GM19463 (cell line): Measurements from ENCODE around the gene SGF29.
"Not testable (repeated sequence)": the region's sequence is repeated elsewhere in the genome, so short reads cannot be mapped to it uniquely, and the experiment has no call there.

Experiments
- ATAC-seq: cut with Tn5 transposase; IDR thresholded peaks from one replicate; pipeline ENCODE4 v1.9.1; 2021; ENCODE audit warnings: mild to moderate bottlenecking, moderate library complexity; ENCODE audit not compliant: unreplicated experiment

Gene SGF29

DNA sequence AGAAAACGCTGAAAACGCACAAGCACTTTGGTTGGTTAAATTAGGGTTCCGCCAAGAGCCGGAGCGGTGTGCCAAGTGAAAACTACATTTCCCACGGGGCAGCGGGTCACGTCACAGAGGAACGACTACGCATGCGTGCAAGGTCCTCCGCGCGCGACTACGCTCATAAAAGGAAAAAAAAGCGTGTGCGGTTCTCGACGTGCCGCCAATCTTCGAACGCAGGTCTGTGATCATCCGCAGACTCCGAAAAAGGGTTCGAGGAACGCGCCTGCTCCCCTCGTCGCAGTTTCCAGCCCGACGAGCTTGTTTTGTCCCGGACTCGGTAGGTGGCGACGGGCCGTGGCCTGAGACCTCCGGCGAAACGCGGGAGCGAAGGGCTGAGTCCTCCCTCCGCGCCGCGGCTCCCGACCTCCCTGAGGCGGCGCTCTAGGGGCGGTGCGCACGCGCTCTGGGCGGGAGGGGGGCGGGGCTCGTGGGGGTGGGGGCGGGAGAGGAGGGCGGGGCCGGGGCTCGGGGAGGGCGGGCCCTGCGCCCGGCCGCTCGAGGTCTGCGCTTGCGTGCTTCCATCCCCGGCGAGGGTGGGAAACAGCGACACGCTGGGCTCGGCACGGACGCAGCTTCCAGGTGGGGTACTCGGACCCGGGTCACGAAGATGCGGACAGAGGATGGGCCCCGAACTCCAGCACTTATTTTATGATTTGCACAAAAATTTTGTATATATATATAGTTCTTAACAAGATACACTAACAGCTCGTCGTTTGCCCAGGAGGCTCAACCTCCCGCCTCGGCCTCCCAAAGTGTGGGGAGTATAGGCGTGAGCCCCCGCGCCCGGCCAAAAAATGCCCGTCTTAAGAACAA is at the start of gene SGF29:
TSS of gene SGF29 (plus strand) at position 145 of the 858 bp plus-strand sequence. CDS start 27,150 bp downstream, outside the sequence.
- ATAC-seq, result peak; percentile 63

DNA sequence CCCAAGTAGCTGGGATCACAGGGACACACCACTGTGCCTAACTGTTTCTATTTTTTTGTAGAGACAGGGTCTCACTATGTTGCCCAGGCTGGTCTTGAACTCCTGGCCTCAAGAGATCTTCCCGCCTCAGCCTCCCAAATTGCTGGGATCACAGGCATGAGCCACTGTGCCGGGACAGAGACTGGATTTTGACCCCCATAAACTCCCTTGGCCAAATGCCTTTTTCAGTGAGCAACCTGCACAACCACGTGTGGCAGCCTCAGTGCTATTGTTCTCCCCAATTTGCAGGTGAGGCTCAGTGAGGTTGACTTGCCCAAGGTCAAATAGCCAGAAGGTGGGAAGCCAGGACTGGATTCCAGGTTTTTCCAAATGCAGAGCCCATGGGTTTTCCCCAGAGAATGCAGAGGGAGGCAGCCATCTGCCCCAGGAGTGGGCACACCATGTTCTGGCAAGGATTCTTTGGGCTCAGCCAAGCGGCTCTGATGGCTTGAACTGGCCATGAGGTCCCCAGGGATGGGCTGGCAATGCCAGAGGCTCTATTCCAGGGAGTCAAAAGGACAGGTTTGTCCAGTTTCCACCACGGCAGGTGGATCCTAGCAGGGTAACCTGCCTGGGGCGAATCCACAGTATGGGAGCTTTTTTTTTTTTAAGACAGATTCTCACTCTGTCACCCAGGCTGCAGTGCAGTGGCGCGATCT is 48.9 kb upstream of the SGF29 start:
- no peak for ATAC-seq

DNA sequence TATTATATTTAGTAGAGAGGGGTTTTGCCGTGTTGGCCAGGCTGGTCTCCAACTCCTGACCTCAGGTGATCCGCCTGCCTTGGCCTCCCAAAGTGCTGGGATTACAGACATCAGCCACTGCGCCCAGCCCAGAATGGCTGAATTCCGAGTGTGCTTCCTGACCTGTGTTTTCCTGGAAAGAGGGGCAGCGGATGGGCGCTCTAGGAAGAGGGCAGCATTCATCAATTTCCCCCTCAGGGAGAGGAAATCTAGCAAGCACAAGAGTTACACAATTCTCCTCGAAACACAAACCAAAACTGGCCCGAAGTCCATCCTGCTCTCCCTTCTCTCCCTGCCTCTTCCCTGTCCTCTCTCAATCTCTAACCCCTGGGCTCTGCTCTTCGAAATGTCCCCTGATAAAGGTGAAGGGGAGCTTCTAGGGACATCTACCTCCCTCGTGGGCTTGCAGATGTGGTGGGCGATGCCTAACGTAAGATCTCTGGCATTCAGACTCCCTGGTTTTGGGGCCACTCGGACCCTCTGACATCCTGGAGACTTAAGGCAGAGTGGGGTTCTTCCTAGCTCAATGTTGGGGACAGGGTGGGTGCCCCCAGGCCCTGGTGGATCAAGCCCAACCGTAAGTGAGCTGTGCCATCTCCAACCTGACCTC is 48.1 kb upstream of the SGF29 start:
- no peak for ATAC-seq

DNA sequence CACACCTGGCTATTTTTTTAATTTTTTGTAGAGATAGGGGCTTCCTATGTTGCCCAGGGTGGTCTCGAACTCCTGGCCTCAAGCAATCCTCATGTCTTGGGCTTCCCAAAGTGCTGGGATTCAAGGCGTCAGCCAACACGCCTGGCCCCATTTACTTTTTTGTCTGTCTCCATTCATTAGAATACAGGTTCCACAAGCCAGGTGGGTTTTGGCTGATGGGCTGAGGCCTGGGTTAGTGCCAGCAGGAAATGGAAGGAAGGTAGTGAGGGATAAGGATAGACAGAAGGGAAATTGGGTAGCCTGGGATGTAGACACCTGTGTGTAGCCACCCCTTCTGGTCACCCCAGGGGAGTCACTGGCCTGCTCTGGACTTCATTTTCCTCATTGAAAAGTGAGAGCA is 42.7 kb upstream of the SGF29 start:
- ATAC-seq, result no peak

DNA sequence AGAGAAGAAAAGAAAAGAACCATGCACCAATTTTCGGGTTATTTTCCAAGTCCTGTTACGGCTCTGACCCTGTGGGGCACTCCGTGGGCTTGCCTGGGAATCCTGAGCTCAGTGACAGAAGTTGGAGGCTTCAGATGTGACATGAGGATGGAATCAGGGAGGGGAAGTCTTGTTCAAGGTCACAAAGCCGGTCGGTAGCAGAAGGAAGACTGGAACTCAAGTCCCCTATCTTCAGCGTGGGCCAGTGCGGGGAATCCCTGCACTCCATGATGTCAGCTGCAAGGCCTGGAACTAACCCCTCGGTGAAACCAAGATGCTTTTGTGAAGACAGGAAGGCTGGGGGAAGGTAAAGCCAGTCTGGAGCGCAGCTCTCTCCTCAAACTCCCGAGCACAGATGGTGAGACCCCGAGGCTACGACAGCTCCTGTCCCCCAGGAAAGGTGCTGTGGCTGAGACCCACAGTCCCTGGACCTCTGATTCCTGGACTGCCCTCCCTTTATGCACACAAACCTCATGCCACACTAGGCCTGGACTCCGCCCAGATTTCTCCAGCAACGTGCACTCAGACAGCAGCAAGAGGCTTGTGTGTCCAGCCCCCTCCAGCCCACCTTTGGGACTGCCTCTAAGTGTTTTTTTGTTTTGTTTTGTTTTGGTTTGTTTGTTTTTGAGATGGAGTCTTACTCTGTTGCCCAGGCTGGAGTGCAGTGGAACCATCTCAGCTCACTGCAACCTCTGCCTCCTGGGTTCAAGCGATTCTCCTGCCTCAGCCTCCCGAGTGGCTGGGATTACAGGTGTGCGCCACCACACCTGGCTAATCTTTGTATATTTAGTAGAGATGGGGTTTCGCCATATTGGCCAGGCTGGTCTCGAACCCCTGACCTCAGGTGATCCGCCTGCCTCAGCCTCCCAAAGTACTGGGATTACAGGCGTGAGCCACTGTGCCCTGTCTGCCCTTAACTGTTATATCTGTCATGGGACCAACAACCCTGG is 41.6 kb upstream of the SGF29 start:
- no peak for ATAC-seq

DNA sequence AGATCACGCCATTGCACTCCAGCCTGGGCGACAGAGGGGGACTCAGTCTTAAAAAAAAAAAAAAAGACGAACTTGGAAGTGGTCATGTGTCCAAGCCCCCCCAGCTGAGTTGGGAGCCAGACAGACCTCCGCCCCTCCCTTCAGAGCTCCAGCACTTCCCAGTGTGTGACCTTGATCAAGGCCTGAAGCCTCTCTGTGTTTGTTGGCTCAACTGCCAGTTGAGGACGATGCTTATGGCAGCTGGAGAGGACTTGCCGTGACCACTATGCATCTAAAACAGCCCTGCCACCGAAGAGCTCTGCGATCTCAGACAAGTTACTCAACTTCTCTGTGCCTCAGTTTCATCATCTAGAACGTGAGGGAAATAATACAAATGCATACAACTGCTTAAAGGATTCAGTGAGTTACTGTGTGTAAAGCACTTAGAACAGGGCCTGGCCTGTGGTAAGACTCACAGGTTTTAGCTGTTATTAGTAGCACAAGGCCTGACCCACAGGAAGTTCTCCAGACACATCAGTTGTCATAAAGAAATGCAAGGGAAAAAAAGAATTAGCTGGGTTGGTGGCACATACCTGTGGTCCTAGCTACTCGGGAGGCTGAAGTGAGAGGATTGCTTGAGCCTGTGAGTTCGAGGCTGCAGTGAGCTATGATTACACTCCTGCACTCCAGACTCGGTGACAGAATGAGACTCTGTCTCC is 40.1 kb upstream of the SGF29 start:
- ATAC-seq, result no peak

DNA sequence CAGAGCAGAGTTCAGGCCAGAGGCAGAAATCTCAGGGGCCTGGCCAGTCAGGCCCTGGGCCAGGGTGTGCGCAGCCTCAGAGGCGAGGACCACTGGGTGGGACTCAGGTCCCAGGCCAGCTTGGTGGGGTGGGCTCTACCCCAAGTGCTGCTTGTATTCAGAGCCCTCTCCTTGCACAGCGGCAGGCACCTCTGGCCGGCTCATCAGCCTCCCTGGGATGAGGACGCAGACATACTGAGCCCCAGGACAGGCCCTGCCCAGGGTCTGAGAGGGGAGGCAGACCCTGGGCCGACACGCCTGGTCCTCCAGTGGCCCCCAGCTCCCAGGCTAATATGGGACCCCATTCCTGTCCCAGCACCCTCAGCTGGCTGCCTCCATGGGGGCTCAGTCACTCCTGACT is 39.5 kb upstream of the SGF29 start:
- ATAC-seq, result no peak

DNA sequence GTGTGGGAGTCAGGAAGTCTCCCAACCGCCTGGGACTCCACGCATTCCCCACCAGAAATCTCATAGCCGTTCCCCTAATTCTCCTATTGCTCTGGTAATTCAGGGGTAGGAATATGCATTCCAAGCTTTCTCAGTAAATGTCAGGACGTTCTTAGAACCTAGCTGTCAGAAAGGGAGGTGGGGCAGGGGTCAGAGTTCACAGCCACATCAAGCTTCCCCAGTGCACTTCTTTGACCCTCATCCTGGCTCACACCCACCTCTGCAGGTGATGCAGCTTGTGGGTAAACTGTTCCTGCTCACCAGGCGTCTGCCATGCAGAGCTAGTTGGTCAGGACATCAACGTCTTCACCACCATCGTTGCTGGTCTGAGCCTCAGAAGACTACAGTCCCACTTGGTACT is 33.0 kb upstream of the SGF29 start:
- ATAC-seq, result no peak

DNA sequence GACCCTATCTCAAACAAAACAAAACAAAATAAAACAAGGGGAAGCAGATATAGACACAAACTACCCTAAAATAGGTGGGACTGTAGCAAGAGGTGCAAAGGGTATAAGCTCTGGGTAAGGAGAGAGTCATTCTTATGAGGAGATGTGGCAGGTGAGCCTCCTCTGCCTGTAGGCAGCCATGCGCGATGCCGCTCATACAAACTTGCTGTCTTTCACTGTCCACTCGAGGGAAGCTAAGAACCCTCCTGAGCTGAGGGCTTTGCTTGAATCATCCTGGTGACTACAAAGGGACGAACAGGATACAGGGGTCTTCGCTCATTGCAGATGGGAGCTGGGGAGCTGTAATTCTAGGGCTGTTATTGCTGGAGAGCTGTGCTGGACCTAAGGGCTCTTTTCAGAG is 32.3 kb upstream of the SGF29 start:
- no peak for ATAC-seq

DNA sequence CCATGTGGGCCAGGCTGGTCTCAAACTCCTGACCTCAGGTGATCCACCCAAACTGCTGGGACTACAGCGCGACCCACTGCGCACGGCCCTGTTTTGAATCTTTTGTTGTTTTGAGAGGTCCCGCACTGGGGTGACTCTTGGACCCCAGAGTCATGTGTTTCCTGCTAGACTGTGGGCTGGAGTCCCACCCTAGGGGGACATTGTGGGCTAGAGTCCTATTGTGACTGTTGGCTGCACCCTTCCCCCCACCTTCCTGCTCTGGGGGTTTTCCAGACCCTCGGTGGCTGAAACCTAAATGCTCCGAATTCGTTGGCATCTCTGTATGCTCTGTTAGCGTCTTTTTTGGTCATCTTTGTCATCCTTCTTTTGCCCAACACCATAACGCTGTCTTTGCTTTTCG is 30.9 kb upstream of the SGF29 start:
- ATAC-seq, result no peak

DNA sequence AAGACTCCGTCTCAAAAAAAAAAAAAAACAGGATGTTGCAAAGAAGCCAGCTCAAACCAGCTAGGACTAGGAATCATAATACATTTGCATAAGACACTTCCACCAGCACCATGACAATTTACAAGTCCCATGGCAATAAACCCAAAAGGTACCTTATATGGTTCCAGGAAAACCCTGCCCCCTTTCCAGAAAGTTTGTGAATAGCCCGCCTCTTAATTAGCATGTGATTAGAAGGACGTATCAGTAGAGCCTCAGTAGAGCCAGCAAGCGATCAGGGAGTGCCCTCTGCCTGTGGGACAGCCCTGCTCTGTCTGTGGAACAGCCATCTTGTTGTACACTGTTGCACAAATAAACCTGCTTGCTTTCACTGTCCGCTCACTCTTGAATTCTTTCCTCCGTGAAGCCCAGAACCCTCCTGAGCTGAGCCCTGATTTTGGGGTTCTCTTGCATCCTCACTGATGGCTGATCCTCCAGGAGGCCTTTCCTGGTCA is 29.0 kb upstream of the SGF29 start:
- ATAC-seq, result no peak

DNA sequence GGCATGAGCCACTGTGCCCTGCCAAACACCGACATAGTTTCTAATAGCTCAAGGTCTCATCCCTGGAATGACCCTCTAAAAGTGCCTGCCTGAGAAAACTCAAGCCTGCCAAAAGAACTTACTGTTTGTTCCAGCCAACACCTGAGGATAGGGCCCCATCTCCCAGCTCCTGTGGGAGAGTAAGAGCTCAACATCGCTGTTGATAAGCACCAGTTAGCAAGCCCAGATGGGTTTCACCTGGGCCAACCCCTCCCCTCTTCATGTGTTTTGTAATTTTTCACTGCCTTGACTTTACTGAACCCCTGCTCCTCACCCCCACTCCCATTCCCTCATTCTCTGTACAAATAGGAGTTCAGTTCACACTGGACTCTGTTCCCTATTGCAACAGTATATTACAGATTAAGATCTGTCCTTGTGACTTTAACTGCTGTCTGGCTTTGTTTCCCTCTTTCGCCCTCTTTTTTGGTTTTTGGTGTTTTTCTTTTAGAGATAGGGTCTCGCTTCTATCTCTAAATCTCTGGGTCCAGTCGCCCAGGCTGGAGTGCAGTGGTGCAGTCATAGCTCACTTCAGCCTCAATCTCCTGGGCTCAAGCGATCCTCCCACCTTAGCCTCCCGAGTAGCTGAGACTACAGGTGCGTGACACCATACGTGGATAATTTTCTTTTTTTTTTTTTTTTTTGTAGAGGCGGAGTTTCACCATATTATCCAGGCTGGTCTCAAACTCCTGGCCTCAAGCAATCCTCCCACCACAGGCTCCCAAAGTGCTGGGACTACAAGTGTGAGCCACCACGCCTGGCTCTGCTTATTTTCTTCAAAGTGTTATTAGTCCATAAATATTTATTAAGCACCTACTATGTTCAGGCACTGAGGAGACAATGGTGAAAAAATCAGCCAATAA is 27.3 kb upstream of the SGF29 start:
- no peak for ATAC-seq

DNA sequence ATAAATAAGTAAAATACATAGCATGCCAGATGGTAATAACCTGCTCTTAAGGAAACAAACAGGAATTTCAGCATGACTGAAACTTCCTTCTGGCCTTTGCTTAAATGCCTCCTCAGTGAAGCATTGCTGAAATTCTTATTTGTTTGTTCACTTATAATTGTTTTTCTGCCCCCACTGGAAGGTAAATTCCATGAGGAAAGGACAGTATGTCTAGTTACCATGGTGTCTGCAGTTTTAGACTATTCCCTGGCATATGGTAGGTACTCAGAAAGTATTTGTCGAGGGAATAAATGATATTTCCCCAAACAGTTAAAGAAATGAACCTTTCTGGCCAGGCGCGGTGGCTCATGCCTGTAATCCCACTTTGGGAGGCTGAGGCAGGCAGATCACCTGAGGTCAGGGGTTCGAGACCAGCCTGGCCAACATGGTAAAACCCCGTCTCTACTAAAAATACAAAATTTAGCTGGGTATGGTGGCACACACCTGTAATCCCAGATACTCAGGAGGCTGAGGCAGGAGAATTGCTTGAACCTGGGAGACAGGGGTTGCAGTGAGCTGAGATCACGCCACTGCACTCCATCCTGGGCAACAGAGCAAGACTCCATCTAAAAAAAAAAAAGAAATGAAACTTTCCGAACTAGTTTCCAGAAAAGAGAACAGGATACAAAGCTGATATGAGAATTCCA is 26.5 kb upstream of the SGF29 start:
- not testable (repeated sequence) for ATAC-seq

DNA sequence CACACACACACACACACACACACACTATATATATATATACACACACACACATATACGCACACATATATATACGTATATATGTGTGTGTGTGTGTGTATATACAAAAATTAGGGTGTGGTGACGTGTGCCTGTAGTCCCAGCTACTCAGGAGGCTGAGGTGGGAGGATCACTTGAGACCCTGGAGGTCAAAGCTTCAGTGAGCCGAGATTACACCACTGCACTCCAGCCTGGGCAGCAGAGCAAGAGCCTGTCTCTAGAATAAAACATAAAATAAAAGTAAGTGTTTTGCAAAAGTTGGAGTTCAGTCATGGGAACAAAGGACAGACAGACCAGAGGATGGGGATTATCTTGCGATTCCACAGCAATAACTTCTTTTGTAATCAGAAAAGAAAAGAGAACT is 25.7 kb upstream of the SGF29 start:
- ATAC-seq, result no peak

DNA sequence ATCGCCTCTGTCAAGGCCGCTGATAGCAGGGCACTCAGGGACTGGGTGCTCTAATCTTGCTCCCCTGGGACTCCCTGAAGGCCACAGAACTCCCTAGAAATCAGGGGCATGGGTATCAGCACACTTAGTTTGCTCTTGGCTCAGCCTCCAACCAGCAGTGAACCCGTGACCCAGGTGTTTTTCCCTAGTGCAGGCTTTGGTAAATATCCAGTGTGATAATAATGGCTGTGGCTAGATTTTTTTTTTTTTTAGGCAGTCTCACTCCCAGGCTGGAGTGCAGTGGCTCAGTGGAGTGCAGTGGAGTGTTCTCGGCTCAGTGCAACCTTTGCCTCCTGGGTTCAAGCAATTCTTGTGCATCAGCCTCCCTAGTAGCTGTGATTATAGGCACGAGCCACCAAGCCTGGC is 25.3 kb upstream of the SGF29 start:
- no peak for ATAC-seq

DNA sequence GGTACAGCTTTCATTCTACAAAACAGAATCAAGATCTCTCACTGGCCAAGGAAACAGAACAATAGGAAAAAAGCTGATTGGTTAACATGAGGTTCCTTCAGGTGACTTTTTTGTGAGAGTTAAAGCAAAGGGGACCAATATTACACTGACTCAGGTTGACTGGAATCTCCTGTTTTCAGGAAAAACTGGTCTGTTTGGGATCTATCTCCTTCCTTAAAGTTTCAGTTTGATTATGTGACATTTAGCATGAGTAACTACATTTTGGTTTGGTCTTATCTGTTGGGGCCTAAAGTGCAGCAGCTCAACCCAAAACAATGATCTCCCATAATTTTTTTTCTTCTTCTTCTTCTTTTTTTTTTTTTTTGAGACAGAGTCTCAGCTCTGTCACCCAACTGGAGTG is 24.6 kb upstream of the SGF29 start:
- ATAC-seq, result no peak

DNA sequence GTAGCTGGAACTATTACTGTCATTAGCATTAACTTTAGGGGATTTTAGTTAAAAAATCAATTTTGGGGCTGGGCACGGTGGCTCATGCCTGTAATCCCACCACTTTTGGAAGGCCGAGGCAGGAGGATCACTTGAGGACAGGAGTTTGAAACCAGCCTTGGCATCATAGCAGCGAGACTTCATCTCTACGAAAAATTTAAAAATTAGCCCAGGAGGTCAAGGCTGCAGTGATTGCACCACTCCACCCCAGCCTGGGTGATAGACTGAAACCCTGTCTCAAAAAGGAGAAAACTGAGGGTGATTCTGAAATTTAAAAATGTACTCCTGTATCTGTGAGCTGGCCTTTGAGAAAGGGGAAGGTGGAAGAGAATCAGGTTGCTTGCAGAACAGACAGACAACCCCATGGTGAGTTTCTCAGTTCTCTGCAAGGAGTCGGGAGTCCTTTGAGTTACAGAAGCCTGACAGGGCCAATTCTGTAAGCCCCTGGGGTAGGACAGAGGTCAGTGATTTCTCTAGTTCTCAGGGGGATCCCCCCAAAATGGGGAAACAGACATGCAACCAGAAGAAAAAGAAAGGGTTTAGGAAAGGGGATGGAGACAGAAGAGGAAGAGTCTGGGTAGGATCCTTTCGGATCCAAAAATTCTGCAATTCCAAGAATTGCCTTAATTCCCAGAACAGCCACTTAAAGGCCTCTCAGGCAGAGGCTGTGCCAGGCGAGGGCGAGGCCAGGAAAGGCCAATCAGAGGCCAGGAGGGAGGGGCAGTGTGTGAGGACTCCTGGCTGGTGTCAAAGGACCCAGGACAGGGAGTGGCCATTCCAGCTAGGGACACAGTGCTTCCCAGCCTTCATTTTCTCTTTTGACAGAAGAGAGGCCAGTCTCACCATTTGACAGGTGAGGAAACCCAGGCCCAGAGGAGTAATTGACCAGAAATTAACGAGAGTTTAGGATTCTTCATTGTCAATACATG is 21.7 kb upstream of the SGF29 start:
- no peak for ATAC-seq
